Jurkat, Clone E6-1 (cell line): ENCODE data around the gene KIF26A.

Experiments
- DNase-seq: peaks from one replicate; pipeline ENCODE4 v3.0.0-alpha.2; 2011; ENCODE audit warnings: low read depth, low spot score
- H3K4me3 ChIP-seq: 2 replicates; pipeline ENCODE4 v1.5.1; 2011; ENCODE audit warnings: mild to moderate bottlenecking, low read length, control low read depth, moderate library complexity

KIF26A gene

GRCh38 chr14:104210817-104211195 is 72.4 kb downstream of the KIF26A start:
- no peak overlapping the region for H3K4me3 ChIP-seq

GRCh38 chr14:104211215-104211614 is 72.8 kb downstream of the KIF26A start:
- no peak overlapping the region for H3K4me3 ChIP-seq
- no peak for DNase-seq

More at GRCh38 chr14:104210817-104211195, 72.4 kb downstream of the KIF26A start:
- no peak for DNase-seq

DNA sequence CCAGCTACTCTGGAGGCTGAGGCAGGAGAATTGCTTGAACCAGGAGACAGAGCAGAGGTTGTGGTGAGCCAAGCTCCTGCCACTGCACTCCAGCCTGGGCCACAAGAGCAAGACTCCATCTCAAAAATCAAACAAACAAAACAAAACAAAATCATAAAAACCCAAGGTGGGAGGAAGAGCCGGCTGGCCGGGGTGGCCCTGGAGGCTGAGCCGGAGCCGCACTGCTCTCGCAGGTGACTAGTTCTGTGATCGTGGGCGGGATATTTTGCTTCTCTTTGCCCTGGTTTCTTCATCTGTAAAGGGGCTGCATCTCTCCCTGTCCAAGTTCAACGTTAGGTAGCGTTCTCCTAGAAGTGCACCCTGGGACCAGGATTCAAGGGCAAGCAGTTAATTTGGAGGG is 73.4 kb downstream of the KIF26A start:
- DNase-seq, result no peak
- H3K4me3 ChIP-seq, result no peak overlapping the region

- no peak for DNase-seq
- no peak overlapping the region for H3K4me3 ChIP-seq
Measured at GRCh38 chr14:104212206-104213095, 74.1 kb downstream of the KIF26A start.

GRCh38 chr14:104213301-104214034 is 75.1 kb downstream of the KIF26A start:
- DNase-seq, result no peak
- no peak overlapping the region for H3K4me3 ChIP-seq

- H3K4me3 ChIP-seq, result no peak overlapping the region
- no peak for DNase-seq
Measured at GRCh38 chr14:104214431-104215218, 76.2 kb downstream of the KIF26A start.

DNA sequence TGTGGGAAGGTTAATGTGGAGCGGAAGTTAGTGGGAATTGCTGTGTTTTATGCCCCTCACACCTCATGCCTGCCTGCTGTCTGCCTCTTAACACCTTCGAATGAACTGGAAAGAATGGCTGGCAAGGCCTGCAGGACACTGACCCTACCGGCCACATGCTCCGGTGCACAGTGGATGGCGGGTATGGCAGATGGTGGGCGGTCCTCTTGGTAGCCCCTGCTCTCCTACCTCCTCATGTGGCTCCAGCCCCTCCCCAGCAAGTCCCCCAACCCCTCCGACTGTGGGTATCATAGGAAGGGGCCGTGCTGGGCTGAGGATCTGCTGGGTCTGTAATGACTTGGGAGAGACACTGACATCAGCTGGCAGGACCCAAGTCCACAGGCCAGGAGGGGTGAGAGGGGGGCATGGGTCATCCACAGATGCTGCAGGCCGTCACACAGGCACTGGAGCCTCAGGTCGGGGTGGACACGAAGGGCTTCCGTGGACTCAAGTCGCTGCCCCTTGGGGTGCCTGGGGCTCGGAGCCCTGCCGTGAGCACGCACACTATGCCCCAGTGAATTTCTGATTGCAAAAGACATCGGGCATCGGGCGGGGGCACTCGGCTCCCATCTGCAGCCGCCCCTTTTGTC is 77.4 kb downstream of the KIF26A start:
- DNase-seq, result no peak
- H3K4me3 ChIP-seq, result no peak overlapping the region

DNA sequence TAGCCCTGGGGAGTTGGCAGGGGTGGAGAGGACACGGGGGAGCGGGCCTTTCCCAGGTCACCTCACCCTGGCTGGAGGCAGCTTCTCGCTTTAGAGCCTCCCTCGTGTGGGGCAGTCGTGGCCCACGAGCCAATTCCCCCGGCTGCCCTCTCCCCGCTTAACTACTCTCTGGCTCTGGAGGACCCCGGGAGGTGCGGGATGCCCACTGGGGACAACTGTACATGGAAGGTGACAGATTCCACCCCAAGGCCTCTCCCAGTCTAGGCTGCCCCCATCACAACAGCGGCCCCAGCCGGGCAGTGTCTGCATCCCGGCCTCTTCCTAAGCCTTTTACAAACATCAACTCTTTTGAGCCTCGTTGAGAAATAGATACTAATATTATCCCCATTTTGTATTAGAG is 78.1 kb downstream of the KIF26A start:
- no peak overlapping the region for H3K4me3 ChIP-seq
- DNase-seq, result no peak

GRCh38 chr14:104217486-104218360 is 79.3 kb downstream of the KIF26A start:
- no peak for DNase-seq
- H3K4me3 ChIP-seq, result no peak overlapping the region

DNA sequence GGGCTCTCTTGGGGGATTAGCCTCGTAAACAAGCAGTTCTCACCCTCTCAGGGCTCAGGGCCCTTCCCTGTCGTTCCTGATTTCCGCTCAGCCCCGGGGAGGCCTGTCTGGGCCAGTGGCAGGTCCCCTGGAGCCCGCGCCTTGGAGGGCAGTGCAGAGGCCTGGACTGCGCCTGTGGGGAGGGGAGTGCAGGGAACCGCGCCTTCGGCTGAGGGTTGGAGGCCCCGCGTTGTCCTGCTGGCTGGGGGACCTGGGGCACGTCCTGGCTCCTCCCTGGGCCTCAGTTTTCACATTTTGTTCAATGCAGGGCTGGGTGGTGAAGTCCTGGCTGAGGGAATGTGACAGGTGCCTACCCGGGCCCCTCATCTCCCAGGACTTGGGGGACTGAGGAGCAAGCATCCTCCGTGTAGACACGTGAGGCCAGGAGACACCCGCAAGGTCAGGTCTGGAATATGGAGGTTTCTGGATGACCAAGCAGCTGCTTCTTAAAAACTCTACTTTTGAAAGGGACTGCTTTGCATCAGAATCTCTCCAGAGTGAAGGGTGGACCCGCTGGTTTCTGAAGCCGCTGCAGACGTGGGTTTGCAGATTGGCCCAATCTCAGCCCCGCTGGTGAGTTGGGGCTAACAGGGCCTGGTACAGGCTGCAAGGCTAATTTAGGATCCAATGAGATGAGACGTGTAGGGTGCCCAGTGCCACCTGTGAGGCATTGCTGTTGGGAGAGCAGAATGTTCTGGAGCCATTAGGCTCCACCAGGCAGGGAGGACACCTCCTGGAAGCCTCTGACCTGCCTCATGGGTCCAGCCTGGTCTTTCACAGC is 80.2 kb downstream of the KIF26A start:
- DNase-seq, result no peak
- H3K4me3 ChIP-seq, result no peak overlapping the region

- no peak overlapping the region for H3K4me3 ChIP-seq
- DNase-seq, result no peak
Measured at GRCh38 chr14:104219731-104220214, 81.4 kb downstream of the KIF26A start.

GRCh38 chr14:104220215-104221070 is 82.1 kb downstream of the KIF26A start:
- DNase-seq, result no peak
- no peak overlapping the region for H3K4me3 ChIP-seq

- DNase-seq, result no peak
Measured at GRCh38 chr14:104221071-104221625, 82.8 kb downstream of the KIF26A start.

GRCh38 chr14:104221636-104222369 is 83.4 kb downstream of the KIF26A start:
- H3K4me3 ChIP-seq, result no peak overlapping the region
- DNase-seq, result no peak

More at GRCh38 chr14:104221071-104221625, 82.8 kb downstream of the KIF26A start:
- H3K4me3 ChIP-seq, result no peak overlapping the region

- DNase-seq, result no peak
Measured at GRCh38 chr14:104222396-104223036, 84.1 kb downstream of the KIF26A start.

More at GRCh38 chr14:104222396-104223036, 84.1 kb downstream of the KIF26A start:
- H3K4me3 ChIP-seq, result no peak overlapping the region
